HG03135 (cell line): ENCODE data around the gene UXT.

Experiments used
- ATAC-seq: cut with Tn5 transposase; IDR thresholded peaks from one replicate; pipeline ENCODE4 v1.9.1; 2021; ENCODE audit warnings: mild to moderate bottlenecking, moderate library complexity; ENCODE audit not compliant: unreplicated experiment

The UXT gene

DNA sequence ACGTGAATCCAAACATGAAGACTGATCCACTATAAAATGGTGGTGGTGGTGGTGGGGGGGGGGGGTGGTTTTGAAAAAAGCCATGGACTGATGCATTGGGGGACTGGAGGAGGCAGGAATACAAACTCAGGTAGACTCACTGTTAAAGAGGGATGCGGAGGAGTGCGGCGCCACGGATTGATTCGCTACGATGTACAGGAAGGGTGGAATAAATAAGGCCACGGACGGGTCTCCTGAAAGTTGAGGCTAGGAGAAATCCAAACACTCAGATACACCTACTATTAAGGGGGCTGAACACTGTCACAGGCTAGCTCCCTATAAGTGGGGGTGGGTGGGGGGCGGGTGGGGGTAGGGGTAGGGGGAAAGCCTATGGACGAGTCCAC is 9.2 kb downstream of the UXT start:
- no peak for ATAC-seq

DNA sequence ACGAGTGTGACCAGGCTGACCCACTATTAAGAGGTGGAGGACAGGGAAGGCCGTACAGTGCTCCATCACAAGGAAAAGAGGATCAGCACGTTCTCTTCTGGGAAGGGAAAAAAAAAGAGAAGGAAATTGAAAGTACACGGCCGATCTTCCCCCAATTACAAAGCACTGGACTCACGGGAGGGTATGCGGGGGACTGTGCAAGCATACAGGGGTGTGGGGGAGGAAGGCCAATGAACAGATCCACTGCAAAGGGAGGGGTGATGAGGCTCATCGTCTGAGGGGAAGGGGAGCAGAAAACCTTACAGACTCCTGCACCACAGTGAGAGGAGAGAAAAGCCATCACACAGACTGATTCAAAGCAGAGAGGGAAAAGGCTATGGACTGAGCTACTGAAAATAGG is 9.7 kb downstream of the UXT start:
- ATAC-seq = no peak

DNA sequence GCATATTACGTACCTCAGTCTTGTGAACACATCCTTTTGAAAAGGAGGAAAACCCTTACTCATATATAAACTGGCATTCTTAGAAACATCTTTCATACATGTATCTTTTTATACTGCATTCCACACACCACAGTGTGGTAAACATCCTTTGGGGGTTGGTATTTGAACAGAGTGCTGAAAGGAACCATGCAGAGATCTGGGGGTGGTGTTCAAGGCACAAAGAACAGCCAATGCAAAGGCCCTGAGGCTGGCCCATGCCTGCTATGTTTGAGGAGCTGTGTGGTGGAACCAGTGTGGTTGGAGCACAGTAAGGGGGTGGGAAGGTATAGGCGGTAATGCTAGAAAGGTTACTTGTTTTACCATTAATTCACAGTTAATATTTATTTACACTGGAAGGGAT is 10.6 kb downstream of the UXT start:
- ATAC-seq = no peak

DNA sequence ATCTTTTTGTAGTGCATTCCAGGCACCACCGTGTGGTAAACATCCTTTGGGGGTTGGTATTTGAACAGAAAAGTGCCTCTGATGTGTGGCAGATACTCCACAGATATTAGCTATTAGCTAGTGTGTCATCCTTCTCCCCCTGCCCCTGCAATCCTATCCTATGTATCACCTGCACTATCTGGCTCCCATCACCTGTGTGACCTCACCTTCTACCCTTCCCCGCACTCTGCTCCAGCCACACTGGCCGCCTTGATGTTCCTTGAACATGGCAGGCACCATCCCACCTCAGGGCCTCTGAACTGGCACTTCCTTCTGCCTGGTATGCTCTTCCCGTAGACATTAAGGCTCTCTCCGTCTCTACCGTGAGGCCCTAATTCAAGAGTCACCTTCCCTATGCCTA is 12.3 kb downstream of the UXT start:
- no peak for ATAC-seq

DNA sequence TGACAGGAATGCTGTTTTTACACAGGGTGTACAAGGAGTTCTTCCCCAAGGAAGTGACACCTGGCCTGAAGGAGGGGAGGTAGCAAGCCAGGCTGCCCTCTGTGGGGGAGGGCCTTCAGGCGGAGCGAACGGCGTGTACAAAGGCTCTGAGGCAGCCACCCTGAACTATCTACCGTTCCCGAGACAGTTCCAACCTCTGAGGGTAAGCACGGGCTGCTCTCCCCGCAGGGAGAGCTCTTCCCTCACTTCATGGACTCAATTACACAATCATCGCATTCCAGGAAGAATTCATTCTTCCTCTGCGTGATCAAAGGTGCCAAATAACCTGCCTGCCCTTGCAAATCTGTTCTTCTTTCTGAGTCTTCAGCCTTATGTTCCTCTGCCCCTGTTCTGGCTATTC is 13.4 kb downstream of the UXT start:
- ATAC-seq = no peak

DNA sequence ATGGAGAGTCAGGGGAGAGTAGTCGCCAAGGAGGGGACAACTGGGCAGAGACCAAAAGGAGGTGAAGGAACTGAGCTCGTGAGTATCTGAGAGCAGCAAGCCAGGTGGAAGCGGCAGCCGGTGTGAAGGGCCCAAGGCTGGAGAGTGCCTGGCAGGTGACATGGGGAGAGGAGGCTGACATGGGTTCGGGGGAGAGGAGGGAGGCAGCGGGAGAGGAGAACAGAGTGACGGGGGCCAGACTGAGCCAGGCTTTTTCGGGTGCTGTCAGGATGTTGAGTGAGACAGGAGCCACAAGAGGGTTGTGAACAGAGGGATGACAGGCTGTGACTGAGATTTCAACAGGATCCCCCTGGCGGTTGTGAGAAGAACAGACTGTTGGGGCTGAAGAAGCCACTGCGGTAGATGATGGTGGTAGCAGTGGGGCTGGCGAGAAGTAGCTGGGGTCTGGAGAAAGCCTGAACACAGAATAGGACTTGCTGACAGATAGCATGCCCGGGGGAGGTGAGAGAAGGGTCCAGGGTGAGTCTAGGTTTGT is 14.4 kb downstream of the UXT start:
- ATAC-seq = no peak

DNA sequence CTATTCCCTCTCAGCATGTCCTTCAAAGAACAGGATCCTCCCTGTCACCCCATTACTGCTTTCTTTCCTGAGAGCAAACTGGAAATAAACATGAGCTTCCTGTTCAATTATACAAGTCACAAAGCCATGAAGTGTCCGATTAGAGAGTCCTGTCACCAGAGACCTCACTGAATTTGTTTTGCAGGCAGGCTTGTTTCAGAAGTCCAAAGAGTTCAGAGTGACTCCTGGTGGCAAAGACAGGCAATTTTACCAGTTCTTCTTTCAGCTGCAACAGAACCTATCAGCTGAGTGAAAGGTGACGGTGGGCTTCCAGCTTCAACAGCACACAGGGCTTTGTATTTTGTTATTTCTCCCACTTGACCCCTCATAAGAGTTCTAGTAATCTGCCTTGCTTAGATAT is 15.1 kb downstream of the UXT start:
- ATAC-seq = no peak

DNA sequence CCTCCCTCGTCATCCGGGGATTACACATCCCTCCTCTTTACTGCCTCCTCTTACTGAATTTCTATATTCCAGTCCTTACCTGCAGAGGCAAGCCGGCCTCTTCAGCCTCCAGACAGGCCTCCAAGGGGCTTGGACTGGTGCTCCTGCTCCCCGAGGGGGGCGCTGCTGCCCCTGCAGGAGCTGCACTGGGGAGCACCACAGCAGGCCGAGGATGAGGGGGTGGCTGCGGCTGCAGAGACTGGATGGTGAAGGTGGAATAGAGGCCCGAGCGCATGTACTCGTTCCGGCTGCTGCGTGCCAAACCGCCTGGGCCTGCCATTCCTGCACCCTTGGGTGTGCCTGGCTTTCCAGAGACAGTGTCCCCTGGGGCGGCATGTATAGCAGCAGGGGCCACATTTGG is 20.2 kb downstream of the UXT start:
- no peak for ATAC-seq

DNA sequence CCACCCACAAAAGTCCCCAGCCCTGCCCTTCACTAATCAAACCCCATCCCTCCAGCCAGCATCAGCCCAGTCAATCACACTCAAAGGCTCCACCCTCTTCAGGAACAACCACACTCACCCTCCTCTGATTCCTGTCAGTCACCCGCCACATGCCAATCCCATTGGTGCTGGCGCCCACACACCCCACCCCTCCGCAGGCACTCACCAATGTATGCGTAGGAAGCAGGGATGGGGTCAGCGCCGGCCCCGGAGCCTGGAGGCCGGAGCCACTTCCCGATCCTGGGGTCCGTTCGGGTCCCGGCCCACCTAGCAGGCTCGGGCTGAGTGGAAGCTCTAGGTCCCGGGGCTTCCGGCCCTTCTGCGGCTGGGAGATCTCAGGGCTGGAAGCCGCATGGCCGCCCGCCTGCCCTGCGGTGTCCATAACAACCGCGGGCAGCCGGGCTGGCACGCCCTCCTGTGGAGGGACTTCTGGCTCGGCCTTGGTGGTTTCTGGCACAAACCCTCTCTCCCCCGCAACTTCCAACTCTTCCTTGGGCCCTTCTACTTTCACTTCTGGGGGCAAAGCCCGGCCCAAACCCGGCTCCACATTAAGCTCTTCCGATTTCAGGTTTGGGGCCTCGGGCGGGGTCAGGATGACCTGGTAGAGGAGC is 21.3 kb downstream of the UXT start:
- peak; percentile 67 for ATAC-seq

DNA sequence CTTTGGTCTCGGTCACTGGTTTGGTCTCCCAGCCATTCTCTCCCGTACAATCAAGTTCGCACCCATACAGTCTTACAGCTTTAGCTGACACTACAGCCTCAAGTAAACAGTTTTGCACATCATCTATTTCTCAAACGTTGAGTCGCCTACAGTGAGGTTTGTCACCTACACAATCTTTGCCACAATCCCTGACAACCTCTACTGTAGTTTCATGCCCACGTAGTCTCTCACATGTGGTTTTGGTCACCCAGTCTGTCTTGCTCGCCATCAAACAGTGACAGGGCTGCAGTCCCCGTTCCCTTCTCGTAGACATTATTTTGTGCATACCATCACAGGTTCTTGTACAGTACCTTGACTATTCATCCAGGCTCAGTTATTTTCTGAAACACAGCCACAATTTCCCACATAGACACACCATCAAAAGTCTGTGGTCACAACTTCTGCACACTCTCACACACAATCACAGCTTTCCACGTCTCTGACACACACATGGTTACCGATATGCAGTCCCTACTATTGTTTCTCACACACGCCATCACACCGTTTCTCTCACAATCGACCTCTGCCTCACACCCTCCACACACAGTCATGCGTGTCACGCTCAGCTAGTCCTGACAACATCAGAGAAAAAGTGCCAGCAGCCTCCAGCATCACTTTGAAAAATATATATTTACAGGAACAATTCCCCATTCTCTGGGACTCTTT is 24.0 kb downstream of the UXT start:
- no peak for ATAC-seq

DNA sequence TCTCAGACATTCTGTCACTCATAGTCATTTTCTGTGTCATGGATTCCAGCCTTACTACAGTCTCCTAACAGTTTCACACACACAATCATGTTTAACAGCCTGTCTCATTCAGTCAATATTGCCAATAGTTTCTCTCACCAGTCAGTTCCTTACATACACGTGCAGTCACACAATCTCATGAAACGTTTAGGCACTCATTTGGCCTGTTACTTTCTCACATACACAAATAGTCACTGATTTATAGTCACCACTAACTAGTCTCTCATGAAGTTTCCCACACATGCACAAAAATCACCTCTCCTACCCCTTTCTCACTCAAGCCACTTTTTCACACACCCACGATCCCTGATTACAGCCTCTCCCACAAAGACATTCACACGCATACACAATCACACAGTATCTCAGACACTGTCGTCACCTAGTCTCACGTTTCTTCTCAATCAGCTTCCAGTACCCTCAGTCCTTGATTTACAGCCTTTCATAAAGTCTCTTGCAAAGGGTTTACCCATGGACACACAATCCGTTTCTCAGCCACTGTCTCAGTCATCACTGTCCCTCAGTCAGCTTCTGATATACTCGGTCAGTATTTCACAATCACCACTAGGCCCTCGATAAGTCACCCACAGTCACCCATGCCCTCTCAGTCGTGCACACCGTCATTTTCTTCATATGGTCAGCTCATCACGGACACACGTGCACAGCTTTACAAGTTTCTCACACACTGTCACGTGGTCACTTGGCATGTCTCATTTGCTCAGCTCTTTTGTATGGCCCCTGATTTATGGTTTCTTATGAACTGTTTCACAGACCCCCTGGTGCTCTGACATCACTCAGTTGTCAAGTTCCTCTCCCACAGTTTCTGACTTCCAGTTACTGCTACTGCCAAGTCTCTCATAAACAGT is 25.0 kb downstream of the UXT start:
- ATAC-seq = no peak

DNA sequence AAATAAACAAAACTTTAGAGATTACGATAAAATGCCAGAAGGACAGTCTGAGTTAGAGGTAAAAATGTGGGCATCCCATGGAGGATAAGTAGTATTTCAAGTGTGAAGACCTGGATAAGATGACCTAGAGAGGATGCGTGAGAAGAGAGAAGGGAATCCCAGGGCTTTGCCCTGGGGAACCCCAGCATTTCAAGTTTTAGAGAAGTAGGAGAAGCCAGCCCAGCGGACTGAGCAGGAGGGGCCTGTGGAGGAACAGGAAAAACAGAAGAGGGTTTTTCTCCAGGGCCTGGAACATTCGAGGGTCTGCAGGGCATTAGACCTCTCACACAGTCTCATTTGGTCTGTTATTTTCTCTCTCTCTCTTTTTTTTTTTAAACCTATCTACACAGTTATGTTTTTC is 26.3 kb downstream of the UXT start:
- no peak for ATAC-seq

DNA sequence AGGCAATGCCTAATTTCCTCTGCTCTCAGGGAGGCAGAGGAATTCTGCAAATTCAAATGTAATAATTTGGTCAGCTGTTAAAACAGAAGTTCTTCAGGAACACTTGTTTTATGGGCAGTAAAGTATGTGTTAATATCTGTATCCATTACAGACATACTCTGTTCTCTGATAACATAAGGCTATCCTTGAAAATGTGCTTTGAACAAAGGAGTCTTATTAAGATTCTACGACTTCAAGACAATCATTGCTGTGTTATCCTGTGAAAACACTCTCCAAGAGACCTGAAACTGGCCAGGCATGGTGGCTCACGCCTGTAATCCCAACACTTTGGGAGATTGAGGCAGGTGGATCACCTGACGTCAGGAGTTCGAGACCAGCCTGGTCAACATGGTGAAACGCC is 27.3 kb downstream of the UXT start:
- no peak for ATAC-seq

DNA sequence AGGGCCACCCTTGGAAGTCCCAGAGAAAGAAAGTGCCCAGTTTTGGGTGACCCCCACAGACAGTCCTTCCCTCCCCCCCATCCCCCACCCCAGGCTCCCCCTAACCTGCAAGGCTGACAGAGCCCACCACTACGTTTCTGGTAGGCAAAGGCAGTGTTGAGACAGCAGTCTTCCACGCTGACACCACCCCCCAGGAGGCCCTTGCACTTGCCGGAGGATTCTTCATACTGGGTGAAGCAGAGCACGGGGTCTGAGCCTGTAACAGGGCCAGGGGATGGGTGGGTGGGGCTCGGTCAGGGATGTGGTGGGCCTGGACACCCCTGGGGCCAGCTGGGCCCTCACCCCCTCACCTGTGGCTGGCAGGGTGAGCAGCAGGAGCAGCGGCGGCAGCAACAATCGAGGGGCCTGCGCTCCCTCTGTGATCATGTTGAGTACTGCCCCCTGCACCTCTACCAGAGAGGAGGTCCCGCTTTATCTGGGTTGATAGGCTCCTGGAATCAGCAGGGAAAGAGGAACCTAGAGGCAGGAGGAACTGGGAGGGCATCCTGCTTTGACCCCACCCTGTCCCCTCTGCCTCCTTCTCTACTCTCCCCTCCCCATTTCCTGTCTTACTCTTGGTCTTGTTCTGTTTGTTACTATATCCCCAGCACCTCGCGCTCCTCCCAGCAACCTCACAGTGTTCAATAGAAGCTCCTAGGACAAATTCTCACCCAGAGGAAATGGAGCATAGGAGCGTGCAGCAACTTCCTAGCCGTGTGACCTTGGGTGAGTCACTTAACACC is 29.4 kb downstream of the UXT start, which contains the start of gene CFP:
Gene CFP (minus strand): TSS at position 512 of the 782 bp plus-strand sequence. CDS start 86 bp downstream, at position 426.
- ATAC-seq = no peak

DNA sequence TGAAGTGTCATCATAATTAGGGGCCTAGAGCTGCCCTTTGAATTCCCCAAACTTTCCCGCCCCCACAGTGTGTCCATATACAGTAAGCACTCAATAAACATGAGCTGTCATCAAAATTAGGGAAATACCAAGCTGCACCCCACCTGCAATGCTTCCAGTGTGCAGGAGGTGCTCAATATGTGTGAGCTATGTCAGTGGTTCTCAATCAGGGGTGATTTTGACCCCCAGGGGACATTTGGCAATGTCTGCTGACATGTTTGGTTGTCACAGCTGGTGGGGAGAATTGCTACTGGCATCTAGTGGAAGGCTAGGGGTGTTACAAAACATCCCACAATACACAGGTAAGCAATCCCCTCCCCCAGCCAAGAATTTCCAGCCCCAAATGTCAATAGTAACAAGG is 30.0 kb downstream of the UXT start:
- ATAC-seq = no peak

DNA sequence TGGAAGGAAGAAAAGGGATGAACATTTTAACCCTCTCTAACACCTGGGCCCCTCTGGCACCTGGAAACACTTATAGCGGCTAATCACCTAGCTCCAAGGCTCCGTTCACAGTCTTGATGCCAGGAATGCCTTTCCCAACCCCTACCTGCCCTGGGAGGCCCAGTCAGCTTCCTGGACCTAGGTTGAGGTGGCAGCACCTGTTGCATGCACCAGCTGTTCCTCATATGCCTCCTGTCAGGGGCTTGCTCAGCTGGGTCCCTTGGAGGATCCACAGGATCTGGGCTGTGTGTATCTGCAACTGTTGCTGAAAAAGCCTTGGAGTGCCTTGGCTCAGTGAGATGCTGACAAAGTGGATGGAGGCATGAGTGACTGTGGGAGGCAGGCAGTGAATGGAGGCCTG is 33.6 kb downstream of the UXT start:
- no peak for ATAC-seq

DNA sequence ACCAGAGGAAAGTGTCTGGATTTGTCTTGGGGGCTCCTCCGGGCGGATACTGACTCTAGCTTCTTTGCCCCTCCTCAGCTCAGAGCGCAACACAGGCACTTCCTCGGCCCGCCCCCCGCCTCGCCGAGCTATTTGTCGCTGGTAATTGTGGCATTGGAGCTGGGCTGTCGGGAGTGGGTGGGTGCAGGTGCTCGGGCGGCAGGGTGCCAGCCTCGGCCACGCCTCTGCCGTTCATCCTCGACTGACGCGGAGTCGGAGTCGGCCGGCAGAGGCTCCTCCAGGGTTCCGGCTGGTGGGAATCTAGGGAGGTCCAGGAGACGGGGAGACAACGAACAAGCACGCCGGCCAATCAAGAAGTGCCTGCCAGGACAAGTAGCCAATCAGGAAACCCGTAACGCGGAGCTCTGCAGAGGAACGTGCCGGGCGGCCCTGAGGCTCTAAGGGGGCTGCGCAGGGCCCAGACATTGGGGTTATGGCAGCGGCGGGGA is 35.4 kb downstream of the UXT start:
- no peak for ATAC-seq

DNA sequence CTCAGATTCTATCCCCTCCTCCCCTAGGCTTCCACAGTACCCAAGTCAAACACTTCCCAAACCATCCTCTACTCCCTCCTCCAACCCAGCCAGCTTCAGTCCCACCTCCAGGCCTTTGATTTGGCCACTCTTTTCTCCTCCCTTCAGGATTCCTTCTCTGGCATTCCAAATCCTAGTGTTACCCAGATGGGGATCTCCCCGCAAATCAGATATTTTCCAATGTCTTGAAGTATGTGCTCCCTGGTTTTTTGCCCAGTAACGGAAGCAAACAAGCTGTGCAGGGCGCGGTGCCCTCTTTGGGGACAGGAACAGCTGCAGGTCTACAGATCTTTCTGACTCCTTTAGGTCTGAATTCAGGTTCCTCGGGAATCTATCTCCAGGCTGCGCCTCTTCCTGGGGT is 37.1 kb downstream of the UXT start:
- no peak for ATAC-seq

DNA sequence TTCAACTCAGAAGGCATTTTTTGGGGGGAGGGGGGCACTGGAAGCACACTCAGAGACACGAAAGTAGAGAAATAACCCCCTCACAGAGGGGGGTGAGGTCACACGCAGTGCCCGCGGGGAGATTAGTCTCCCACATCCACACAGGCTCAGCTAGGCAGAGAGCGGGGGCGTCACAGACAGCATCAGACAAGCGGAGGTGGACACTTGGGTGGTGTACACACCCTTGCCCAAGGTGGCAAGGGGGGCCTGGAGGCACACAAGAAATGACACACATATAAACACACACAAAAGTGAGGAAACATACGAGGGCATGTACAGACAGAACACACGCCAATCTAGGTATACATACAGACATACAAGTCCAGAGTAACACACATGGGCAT is 38.7 kb downstream of the UXT start:
- no peak for ATAC-seq

DNA sequence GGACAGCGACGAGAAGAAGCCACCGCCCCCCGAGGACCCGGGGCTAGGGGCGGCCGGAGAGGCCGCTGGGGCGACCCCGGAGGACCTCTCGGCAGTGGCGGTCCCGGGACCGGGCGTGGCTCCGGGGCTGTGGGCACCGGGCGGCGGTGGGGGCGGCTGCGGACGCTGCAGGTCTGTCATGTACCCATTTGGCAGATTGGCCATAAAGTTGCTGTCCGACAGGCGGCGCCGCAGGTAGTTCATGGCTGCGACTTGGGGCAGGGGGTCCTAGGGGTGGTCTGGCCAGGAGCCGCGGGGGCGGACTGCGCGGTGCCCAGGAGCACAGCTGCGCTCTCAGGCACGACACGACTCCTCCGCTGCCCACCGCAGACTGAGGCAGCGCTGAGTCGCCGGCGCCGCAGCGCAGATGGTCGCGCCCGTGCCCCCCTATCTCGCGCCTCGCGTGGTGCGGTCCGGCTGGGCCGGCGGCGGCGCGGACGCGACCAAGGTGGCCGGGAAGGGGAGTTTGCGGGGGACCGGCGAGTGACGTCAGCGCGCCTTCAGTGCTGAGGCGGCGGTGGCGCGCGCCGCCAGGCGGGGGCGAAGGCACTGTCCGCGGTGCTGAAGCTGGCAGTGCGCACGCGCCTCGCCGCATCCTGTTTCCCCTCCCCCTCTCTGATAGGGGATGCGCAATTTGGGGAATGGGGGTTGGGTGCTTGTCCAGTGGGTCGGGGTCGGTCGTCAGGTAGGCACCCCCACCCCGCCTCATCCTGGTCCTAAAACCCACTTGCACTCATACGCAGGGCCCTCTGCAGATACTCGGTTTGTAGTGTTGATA is 39.3 kb downstream of the UXT start, which contains the start of gene SYN1:
Gene SYN1 (minus strand): TSS at position 372 of the 817 bp plus-strand sequence. CDS start 129 bp downstream, at position 243.
- ATAC-seq = peak; percentile 76
